ENCODE measurements around the gene NEK8.

Gene NEK8

GRCh38 chr17:28724500-28725165 is 4.0 kb upstream of the NEK8 start:
- Histone ChIP-seq H3K36me3 (ENCODE audit: control insufficient read depth in 5 of 5, insufficient read depth in 5 of 5, low read length in 5 of 5) (peaks cover 8 to 34% (median 30%) of the 10 kb centered on the region in 5 donors), H3K9me3 (ENCODE audit: control insufficient read depth in 5 of 5, low read length in 5 of 5) (no peaks in the 10 kb centered on the region), H3K9ac (ENCODE audit: low read length in 5 of 5) (no peak overlapping the region), H3K4me3 (ENCODE audit: low read depth in 1 of 5, low read length in 5 of 5) (no peak overlapping the region), H3K27me3 (ENCODE audit: control insufficient read depth in 5 of 5, insufficient read depth in 4 of 5, low read length in 5 of 5) (peaks cover 0 to 3% (median 0%) of the 10 kb centered on the region in 5 donors), H3K27ac (ENCODE audit: low read depth, low read length) (peak overlapping the region; percentile 54), H3K4me1 (ENCODE audit: control insufficient read depth in 5 of 5, insufficient read depth in 5 of 5, low read length in 5 of 5) (peaks cover 14 to 66% (median 60%) of the 10 kb centered on the region in 5 donors)

GRCh38 chr17:28725166-28725659 is 3.4 kb upstream of the NEK8 start:
- H3K9me3 ChIP-seq (ENCODE audit: control insufficient read depth in 5 of 5, low read length in 5 of 5), result no peaks in the 10 kb centered on the region
- peaks cover 8 to 34% (median 30%) of the 10 kb centered on the region in 5 donors for H3K36me3 ChIP-seq (ENCODE audit: control insufficient read depth in 5 of 5, insufficient read depth in 5 of 5, low read length in 5 of 5)
- H3K27ac ChIP-seq (ENCODE audit: low read depth, low read length), result peak overlapping the region; percentile 54
- H3K4me1 ChIP-seq (ENCODE audit: control insufficient read depth in 5 of 5, insufficient read depth in 5 of 5, low read length in 5 of 5), result peaks cover 11 to 60% (median 58%) of the 10 kb centered on the region in 5 donors
- H3K27me3 ChIP-seq (ENCODE audit: control insufficient read depth in 5 of 5, insufficient read depth in 4 of 5, low read length in 5 of 5), result no peaks in the 10 kb centered on the region
- peak overlapping the region; percentile 35 to 95 (median 60) for H3K4me3 ChIP-seq (ENCODE audit: low read depth in 1 of 5, low read length in 5 of 5)
- H3K9ac ChIP-seq (ENCODE audit: low read length in 5 of 5), result peak overlapping the region in 4 of 5 donors; percentile 51 to 76 (median 66)

GRCh38 chr17:28725660-28726225 is 2.8 kb upstream of the NEK8 start:
- peak overlapping the region; percentile 54 for H3K27ac ChIP-seq (ENCODE audit: low read depth, low read length)
- H3K27me3 ChIP-seq (ENCODE audit: control insufficient read depth in 5 of 5, insufficient read depth in 4 of 5, low read length in 5 of 5), result no peaks in the 10 kb centered on the region
- peaks cover 9 to 55% (median 52%) of the 10 kb centered on the region in 5 donors for H3K4me1 ChIP-seq (ENCODE audit: control insufficient read depth in 5 of 5, insufficient read depth in 5 of 5, low read length in 5 of 5)

GRCh38 chr17:28726226-28726626 is 2.4 kb upstream of the NEK8 start, which contains the start of gene TLCD1:
Gene TLCD1 (minus strand): TSS chr17:28726233. CDS start chr17:28726097, 136 bp downstream.
- peak within 1 kb of the TSS in 4 of 5 donors; percentile 58 to 78 (median 71) for H3K9ac ChIP-seq (ENCODE audit: low read length in 5 of 5)
- H3K36me3 ChIP-seq (ENCODE audit: control insufficient read depth in 5 of 5, insufficient read depth in 5 of 5, low read length in 5 of 5), result peaks cover 8 to 34% (median 30%) of the 10 kb centered on the region in 5 donors
- H3K27me3 ChIP-seq (ENCODE audit: control insufficient read depth in 5 of 5, insufficient read depth in 4 of 5, low read length in 5 of 5), result no peaks in the 10 kb centered on the region
- no peaks in the 10 kb centered on the region for H3K9me3 ChIP-seq (ENCODE audit: control insufficient read depth in 5 of 5, low read length in 5 of 5)
- peaks cover 9 to 50% (median 47%) of the 10 kb centered on the region in 5 donors for H3K4me1 ChIP-seq (ENCODE audit: control insufficient read depth in 5 of 5, insufficient read depth in 5 of 5, low read length in 5 of 5)
- H3K27ac ChIP-seq (ENCODE audit: low read depth, low read length), result peak within 1 kb of the TSS; percentile 65
- H3K4me3 ChIP-seq (ENCODE audit: low read depth in 1 of 5, low read length in 5 of 5), result peak within 1 kb of the TSS; percentile 41 to 95 (median 72)

More at GRCh38 chr17:28725660-28726225, 2.8 kb upstream of the NEK8 start:
- H3K9ac ChIP-seq (ENCODE audit: low read length in 5 of 5), result peak overlapping the region in 4 of 5 donors; percentile 51 to 76 (median 66)
- no peaks in the 10 kb centered on the region for H3K9me3 ChIP-seq (ENCODE audit: control insufficient read depth in 5 of 5, low read length in 5 of 5)
- H3K4me3 ChIP-seq (ENCODE audit: low read depth in 1 of 5, low read length in 5 of 5), result peak overlapping the region; percentile 35 to 95 (median 60)
- H3K36me3 ChIP-seq (ENCODE audit: control insufficient read depth in 5 of 5, insufficient read depth in 5 of 5, low read length in 5 of 5), result peaks cover 8 to 34% (median 30%) of the 10 kb centered on the region in 5 donors

- peak overlapping the region in 4 of 5 donors; percentile 30 to 78 (median 66) for H3K9ac ChIP-seq (ENCODE audit: low read length in 5 of 5)
- peaks cover 5 to 29% (median 25%) of the 10 kb centered on the region in 5 donors for H3K36me3 ChIP-seq (ENCODE audit: control insufficient read depth in 5 of 5, insufficient read depth in 5 of 5, low read length in 5 of 5)
- H3K9me3 ChIP-seq (ENCODE audit: control insufficient read depth in 5 of 5, low read length in 5 of 5), result no peaks in the 10 kb centered on the region
- H3K4me1 ChIP-seq (ENCODE audit: control insufficient read depth in 5 of 5, insufficient read depth in 5 of 5, low read length in 5 of 5), result peaks cover 5 to 44% (median 41%) of the 10 kb centered on the region in 5 donors
- H3K27ac ChIP-seq (ENCODE audit: low read depth, low read length), result peak overlapping the region; percentile 65
- no peaks in the 10 kb centered on the region for H3K27me3 ChIP-seq (ENCODE audit: control insufficient read depth in 5 of 5, insufficient read depth in 4 of 5, low read length in 5 of 5)
- H3K4me3 ChIP-seq (ENCODE audit: low read depth in 1 of 5, low read length in 5 of 5), result peak overlapping the region; percentile 41 to 95 (median 72)
Observed at GRCh38 chr17:28726627-28727491, 1.7 kb upstream of the NEK8 start.

- H3K9ac ChIP-seq (ENCODE audit: low read length in 5 of 5), result no peak overlapping the region
- no peak overlapping the region for H3K27ac ChIP-seq (ENCODE audit: low read depth, low read length)
Observed at GRCh38 chr17:28729950-28730330, 1.4 kb downstream of the NEK8 start.

GRCh38 chr17:28733346-28733745 is 4.8 kb downstream of the NEK8 start:
- no peak overlapping the region for H3K4me3 ChIP-seq (ENCODE audit: low read depth in 1 of 5, low read length in 5 of 5)
- H3K27ac ChIP-seq (ENCODE audit: low read depth, low read length), result no peak overlapping the region
- H3K9ac ChIP-seq (ENCODE audit: low read length in 5 of 5), result no peak overlapping the region
- peaks cover 0 to 3% (median 0%) of the 10 kb centered on the region in 5 donors for H3K36me3 ChIP-seq (ENCODE audit: control insufficient read depth in 5 of 5, insufficient read depth in 5 of 5, low read length in 5 of 5)
- no peaks in the 10 kb centered on the region for H3K27me3 ChIP-seq (ENCODE audit: control insufficient read depth in 5 of 5, insufficient read depth in 4 of 5, low read length in 5 of 5)
- H3K4me1 ChIP-seq (ENCODE audit: control insufficient read depth in 5 of 5, insufficient read depth in 5 of 5, low read length in 5 of 5), result peaks cover 0 to 8% (median 5%) of the 10 kb centered on the region in 5 donors
- no peaks in the 10 kb centered on the region for H3K9me3 ChIP-seq (ENCODE audit: control insufficient read depth in 5 of 5, low read length in 5 of 5)

More at GRCh38 chr17:28729950-28730330, 1.4 kb downstream of the NEK8 start:
- peaks cover 5 to 40% (median 34%) of the 10 kb centered on the region in 5 donors for H3K4me1 ChIP-seq (ENCODE audit: control insufficient read depth in 5 of 5, insufficient read depth in 5 of 5, low read length in 5 of 5)
- peaks cover 0 to 3% (median 0%) of the 10 kb centered on the region in 5 donors for H3K36me3 ChIP-seq (ENCODE audit: control insufficient read depth in 5 of 5, insufficient read depth in 5 of 5, low read length in 5 of 5)
- H3K4me3 ChIP-seq (ENCODE audit: low read depth in 1 of 5, low read length in 5 of 5), result no peak overlapping the region
- H3K9me3 ChIP-seq (ENCODE audit: control insufficient read depth in 5 of 5, low read length in 5 of 5), result no peaks in the 10 kb centered on the region
- no peaks in the 10 kb centered on the region for H3K27me3 ChIP-seq (ENCODE audit: control insufficient read depth in 5 of 5, insufficient read depth in 4 of 5, low read length in 5 of 5)

- no peaks in the 10 kb centered on the region for H3K9me3 ChIP-seq (ENCODE audit: control insufficient read depth in 5 of 5, low read length in 5 of 5)
- H3K27me3 ChIP-seq (ENCODE audit: control insufficient read depth in 5 of 5, insufficient read depth in 4 of 5, low read length in 5 of 5), result no peaks in the 10 kb centered on the region
- no peaks in the 10 kb centered on the region for H3K4me1 ChIP-seq (ENCODE audit: control insufficient read depth in 5 of 5, insufficient read depth in 5 of 5, low read length in 5 of 5)
- peaks cover 0 to 3% (median 0%) of the 10 kb centered on the region in 5 donors for H3K36me3 ChIP-seq (ENCODE audit: control insufficient read depth in 5 of 5, insufficient read depth in 5 of 5, low read length in 5 of 5)
- H3K9ac ChIP-seq (ENCODE audit: low read length in 5 of 5), result no peak overlapping the region
- no peak overlapping the region for H3K4me3 ChIP-seq (ENCODE audit: low read depth in 1 of 5, low read length in 5 of 5)
- no peak overlapping the region for H3K27ac ChIP-seq (ENCODE audit: low read depth, low read length)
Observed at GRCh38 chr17:28734712-28735241, 6.2 kb downstream of the NEK8 start.

GRCh38 chr17:28735242-28735722 is 6.7 kb downstream of the NEK8 start:
- Histone ChIP-seq H3K4me3 (ENCODE audit: low read depth in 1 of 5, low read length in 5 of 5) (no peak overlapping the region), H3K36me3 (ENCODE audit: control insufficient read depth in 5 of 5, insufficient read depth in 5 of 5, low read length in 5 of 5) (peaks cover 0 to 3% (median 0%) of the 10 kb centered on the region in 5 donors), H3K27ac (ENCODE audit: low read depth, low read length) (no peak overlapping the region), H3K9me3 (ENCODE audit: control insufficient read depth in 5 of 5, low read length in 5 of 5) (no peaks in the 10 kb centered on the region), H3K27me3 (ENCODE audit: control insufficient read depth in 5 of 5, insufficient read depth in 4 of 5, low read length in 5 of 5) (no peaks in the 10 kb centered on the region), H3K9ac (ENCODE audit: low read length in 5 of 5) (no peak overlapping the region), H3K4me1 (ENCODE audit: control insufficient read depth in 5 of 5, insufficient read depth in 5 of 5, low read length in 5 of 5) (no peaks in the 10 kb centered on the region)

Data from subcutaneous abdominal adipose tissue (tissue), 5 donors.